GM23338 (cell line): ENCODE data around the gene ZFP36L1. TPM values are rescaled to one million over a fixed set of nuclear protein-coding genes. Genes with fewer than 3 reads are reported as not detected.

Experiments
- ATAC-seq: fragments of 200-7000 bp; cut with Tn5 transposase; 3 replicates; pipeline ENCODE4 v1.9.1; 2020
- DNase-seq: peaks from one replicate; pipeline ENCODE4 v3.0.0-alpha.2; 2015; ENCODE audit warnings: low spot score
- H2AFZ ChIP-seq: fragments of 200-600 bp; sonication (generic); 2 replicates; pipeline ENCODE4 v1.8.0; 2016; ENCODE audit warnings: antibody characterized with exemption, mild to moderate bottlenecking, moderate library complexity
- H3F3A ChIP-seq: fragments of 200-600 bp; sonication (generic); replicated peaks from 2 replicates; pipeline ENCODE4 v1.8.0; 2017; ENCODE audit warnings: antibody characterized with exemption, mixed run types, low read depth
- H3K27ac ChIP-seq: fragments of 200-600 bp; sonication (generic); 2 replicates; pipeline ENCODE4 v1.6.1; 2016; ENCODE audit warnings: low read depth
- H3K27me3 ChIP-seq: fragments of 200-600 bp; sonication (generic); 2 replicates; pipeline ENCODE4 v1.8.0; 2016; ENCODE audit warnings: mild to moderate bottlenecking, mixed run types, moderate library complexity; ENCODE audit not compliant: insufficient read depth
- H3K36me3 ChIP-seq: fragments of 200-600 bp; sonication (generic); 2 replicates; pipeline ENCODE4 v1.8.0; 2016; ENCODE audit warnings: mild to moderate bottlenecking; ENCODE audit not compliant: insufficient read depth
- H3K4me1 ChIP-seq: fragments of 200-600 bp; sonication (generic); 2 replicates; pipeline ENCODE4 v1.8.0; 2016; ENCODE audit warnings: mild to moderate bottlenecking, moderate library complexity; ENCODE audit not compliant: insufficient read depth
- H3K4me2 ChIP-seq: fragments of 200-600 bp; sonication (generic); 2 replicates; pipeline ENCODE4 v1.7.1; 2017; ENCODE audit warnings: mixed run types
- H3K4me3 ChIP-seq: fragments of 200-600 bp; sonication (generic); 2 replicates; pipeline ENCODE4 v1.6.1; 2016; ENCODE audit warnings: mixed run types
- H3K79me2 ChIP-seq: fragments of 200-600 bp; sonication (generic); replicated peaks from 2 replicates; pipeline ENCODE4 v1.8.0; 2017; ENCODE audit warnings: mild to moderate bottlenecking; ENCODE audit not compliant: insufficient read depth
- H3K9me2 ChIP-seq: fragments of 200-600 bp; sonication (generic); 2 replicates; pipeline ENCODE4 v1.8.0; 2017; ENCODE audit not compliant: insufficient read depth
- H4K20me1 ChIP-seq: fragments of 200-600 bp; sonication (generic); replicated peaks from 2 replicates; pipeline ENCODE4 v1.8.0; 2017; ENCODE audit warnings: mild to moderate bottlenecking; ENCODE audit not compliant: insufficient read depth
- H3K27ac Mint-ChIP-seq: 2 replicates; pipeline ENCODE4 v1.8.0; 2020; ENCODE audit warnings: inconsistent platforms, mild to moderate bottlenecking, moderate library complexity, mixed read lengths
- H3K27me3 Mint-ChIP-seq: 3 replicates; pipeline ENCODE4 v1.8.0; 2022; ENCODE audit warnings: low read depth, mild to moderate bottlenecking, moderate library complexity, mixed read lengths, inconsistent platforms; ENCODE audit not compliant: insufficient read depth, poor library complexity
- H3K36me3 Mint-ChIP-seq: 3 replicates; pipeline ENCODE4 v1.8.0; 2021; ENCODE audit warnings: low read depth, mild to moderate bottlenecking, inconsistent platforms, moderate library complexity, mixed read lengths
- H3K4me1 Mint-ChIP-seq: 3 replicates; pipeline ENCODE4 v1.8.0; 2020; ENCODE audit warnings: mild to moderate bottlenecking, inconsistent platforms, mixed read lengths
- H3K4me3 Mint-ChIP-seq: 3 replicates; pipeline ENCODE4 v1.8.0; 2021; ENCODE audit warnings: moderate library complexity, mild to moderate bottlenecking, inconsistent platforms, mixed read lengths
- H3K9me3 Mint-ChIP-seq: 3 replicates; pipeline ENCODE4 v1.8.0; 2020; ENCODE audit warnings: moderate library complexity, mild to moderate bottlenecking, inconsistent platforms, mixed read lengths
- CREB1 ChIP-seq: fragments of 250-450 bp; sonication (Bioruptor Pico); IDR thresholded peaks from 2 replicates; pipeline ENCODE4 v1.5.0; 2020; ENCODE audit warnings: low read depth, mild to moderate bottlenecking, moderate library complexity
- CTCF ChIP-seq, 2 experiments: fragments of 200-600 bp in 1 of 2; sonication (generic) in 1 of 2; conservative IDR thresholded peaks; 2 replicates each; pipeline versions ENCODE4 v1.5.1 to v1.6.1; 2016 to 2017; ENCODE audit warnings: antibody characterized with exemption in 2 of 2, low read depth in 2 of 2, mild to moderate bottlenecking in 2 of 2, moderate library complexity in 1 of 2
- EZH2 ChIP-seq: fragments of 200-600 bp; sonication (generic); IDR thresholded peaks from one replicate; pipeline ENCODE4 v1.8.0; 2017; ENCODE audit warnings: antibody characterized with exemption, mild to moderate bottlenecking, low read depth; ENCODE audit not compliant: unreplicated experiment
- JUNB ChIP-seq: IDR thresholded peaks from one replicate; pipeline ENCODE4 v1.6.1; 2016; ENCODE audit warnings: antibody characterized with exemption; ENCODE audit not compliant: unreplicated experiment
- NANOG ChIP-seq: IDR thresholded peaks from 2 replicates; pipeline ENCODE4 v1.6.1; 2016; ENCODE audit warnings: antibody characterized with exemption, borderline replicate concordance
- POLR2AphosphoS5 ChIP-seq: IDR thresholded peaks from 2 replicates; pipeline ENCODE4 v1.6.1; 2016; ENCODE audit warnings: antibody characterized with exemption, low read depth
- REST ChIP-seq: IDR thresholded peaks from one replicate; pipeline ENCODE4 v1.6.1; 2018; ENCODE audit warnings: antibody characterized with exemption; ENCODE audit not compliant: unreplicated experiment
- STAT1 ChIP-seq: IDR thresholded peaks from one replicate; pipeline ENCODE4 v1.6.1; 2016; ENCODE audit warnings: antibody characterized with exemption; ENCODE audit not compliant: unreplicated experiment
- ZNF114 ChIP-seq: fragments of 250-450 bp; sonication (Bioruptor Pico); IDR thresholded peaks from 2 replicates; pipeline ENCODE4 v1.5.0; 2020; ENCODE audit warnings: mild to moderate bottlenecking, moderate library complexity
- ZNF331 ChIP-seq: fragments of 250-450 bp; sonication (Bioruptor Pico); IDR thresholded peaks from 2 replicates; pipeline ENCODE4 v1.5.0; 2020; ENCODE audit warnings: low read depth, mild to moderate bottlenecking, moderate library complexity
- ZNF462 ChIP-seq: fragments of 250-450 bp; sonication (Bioruptor Pico); IDR thresholded peaks from 2 replicates; pipeline ENCODE4 v1.5.0; 2020; ENCODE audit warnings: mild to moderate bottlenecking, moderate library complexity
- polyA plus RNA-seq: library from polyadenylated mRNA; unstranded; fragments of >200 nt; fragmentation: Nextera tagmentation; extraction: Ambion mirVana; gene quantifications from 2 replicates; pipeline ENCODE4 v1.2.1, GENCODE V29; 2016
- total RNA-seq: library from RNA; depleted of rRNA; stranded (reverse); fragments of >200 nt; shearing (Covaris generic); gene quantifications from 2 replicates; pipeline ENCODE4 v1.2.3, GENCODE V29; 2014

ZFP36L1 gene
- total and polyA plus RNA-seq, 2 experiments from 2014 or later = 148 to 382 TPM

- ATAC-seq (no peak), DNase-seq (no peak)
- no peaks in the 10 kb centered on the region for H3K9me2 ChIP-seq
- H3K36me3 ChIP-seq = no peaks in the 10 kb centered on the region
- no peaks in the 10 kb centered on the region; the same call in 1 of the 2 replicates for H3K4me1 ChIP-seq
- H3K4me3 ChIP-seq = no peak overlapping the region
- H3K4me2 ChIP-seq = no peak overlapping the region
- Mint-ChIP-seq H3K27ac (no peak overlapping the region), H3K27me3 (no peaks in the 10 kb centered on the region), H3K4me1 (peaks cover 3% of the 10 kb centered on the region; the same call in 1 of the 3 replicates), H3K9me3 (no peaks in the 10 kb centered on the region), H3K36me3 (no peaks in the 10 kb centered on the region; the same call in 2 of the 3 replicates), H3K4me3 (no peak overlapping the region)
- no peak overlapping the region for H2AFZ ChIP-seq
- H3K79me2 ChIP-seq = no peaks in the 10 kb centered on the region
- H3K27me3 ChIP-seq = no peaks in the 10 kb centered on the region
- H3F3A ChIP-seq = no peaks in the 10 kb centered on the region
- H3K27ac ChIP-seq = no peak overlapping the region
- H4K20me1 ChIP-seq = no peaks in the 10 kb centered on the region
- TF ChIP-seq ZNF331 (CRISPR knock-in tag) = no peak
- no peak for TF ChIP-seq POLR2AphosphoS5
- TF ChIP-seq ZNF114 = no peak
- TF ChIP-seq JUNB = no peak
- no peak for TF ChIP-seq NANOG
- TF ChIP-seq CREB1 (CRISPR knock-in tag) = no peak
- TF ChIP-seq REST = no peak
- TF ChIP-seq STAT1 = no peak
- no peak for TF ChIP-seq ZNF462 (CRISPR knock-in tag)
- TF ChIP-seq EZH2 = no peak
- TF ChIP-seq CTCF (conservative IDR thresholded peaks at IDR 0.05; ENCODE audit: low read depth in 2 of 2) = no peak
Measured at GRCh38 chr14:68748260-68748659, 44.6 kb downstream of the ZFP36L1 start.
